Fibroblast of lung (primary cell): ENCODE measurements around the gene CCNF.

Experiments used
- EZH2 ChIP-seq: IDR thresholded peaks from 2 replicates; pipeline ENCODE4 v1.5.1; 2012; ENCODE audit warnings: low read length, control low read depth, mild to moderate bottlenecking; ENCODE audit errors: missing control alignments
- TF ChIP-seq, protein P1 (sequence below), 2 donors: IDR thresholded peaks in 1 of 2; conservative IDR thresholded peaks in 1 of 2; 1 replicate in 1 of 2; 2 replicates in 1 of 2; pipeline ENCODE4 v1.5.1; 2011 to 2012; ENCODE audit warnings: low read length in 2 of 2, control low read depth in 1 of 2, inconsistent platforms in 1 of 2, low read depth in 1 of 2, mild to moderate bottlenecking in 1 of 2

DNA sequence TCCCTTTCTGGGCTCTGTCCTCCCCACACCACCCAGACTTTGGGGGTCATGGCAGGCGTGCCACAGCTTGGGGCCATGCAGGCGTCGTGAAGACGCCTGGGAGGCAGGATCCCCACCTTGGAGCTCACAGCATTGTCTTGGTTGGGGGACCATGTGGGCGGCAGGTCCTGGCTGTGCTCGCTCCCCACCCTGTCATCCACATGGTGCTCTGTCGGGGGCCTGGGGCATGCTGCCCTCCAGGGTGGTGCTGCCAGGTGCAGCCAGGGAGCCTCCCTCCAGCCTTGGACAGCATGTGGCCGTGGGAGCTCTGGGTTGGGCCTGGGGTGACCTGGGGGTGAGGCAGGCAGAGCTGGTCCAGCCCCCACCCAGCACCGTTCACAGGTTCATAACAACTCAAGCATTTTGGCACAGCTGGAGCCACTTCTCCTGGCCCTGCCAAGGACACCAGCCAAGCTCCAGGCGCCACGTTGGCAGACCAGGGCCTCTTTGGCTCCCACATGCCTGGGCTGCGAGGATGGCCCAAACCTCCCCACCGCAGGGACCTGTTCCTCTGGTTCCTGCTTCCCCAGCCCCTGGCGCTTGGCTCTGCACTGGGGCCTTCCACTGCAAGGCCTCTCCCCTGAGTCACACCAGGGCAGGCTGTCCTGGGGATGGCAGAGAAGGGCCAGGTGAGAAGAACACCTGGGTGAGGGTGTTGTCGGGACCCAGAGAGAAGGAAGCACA is 69.4 kb downstream of the CCNF start:
- TF ChIP-seq EZH2 = no peak
- TF ChIP-seq, protein P1, sequence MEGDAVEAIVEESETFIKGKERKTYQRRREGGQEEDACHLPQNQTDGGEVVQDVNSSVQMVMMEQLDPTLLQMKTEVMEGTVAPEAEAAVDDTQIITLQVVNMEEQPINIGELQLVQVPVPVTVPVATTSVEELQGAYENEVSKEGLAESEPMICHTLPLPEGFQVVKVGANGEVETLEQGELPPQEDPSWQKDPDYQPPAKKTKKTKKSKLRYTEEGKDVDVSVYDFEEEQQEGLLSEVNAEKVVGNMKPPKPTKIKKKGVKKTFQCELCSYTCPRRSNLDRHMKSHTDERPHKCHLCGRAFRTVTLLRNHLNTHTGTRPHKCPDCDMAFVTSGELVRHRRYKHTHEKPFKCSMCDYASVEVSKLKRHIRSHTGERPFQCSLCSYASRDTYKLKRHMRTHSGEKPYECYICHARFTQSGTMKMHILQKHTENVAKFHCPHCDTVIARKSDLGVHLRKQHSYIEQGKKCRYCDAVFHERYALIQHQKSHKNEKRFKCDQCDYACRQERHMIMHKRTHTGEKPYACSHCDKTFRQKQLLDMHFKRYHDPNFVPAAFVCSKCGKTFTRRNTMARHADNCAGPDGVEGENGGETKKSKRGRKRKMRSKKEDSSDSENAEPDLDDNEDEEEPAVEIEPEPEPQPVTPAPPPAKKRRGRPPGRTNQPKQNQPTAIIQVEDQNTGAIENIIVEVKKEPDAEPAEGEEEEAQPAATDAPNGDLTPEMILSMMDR (conservative IDR thresholded peaks at IDR 0.05 in 1 of 2, IDR thresholded peaks at IDR 0.05 in 1 of 2; ENCODE audit: low read depth in 1 of 2, low read length in 2 of 2) = no peak
